HG03175 (cell line): Measurements from ENCODE around the gene PPME1.

ENCODE experiments used
- ATAC-seq: cut with Tn5 transposase; IDR thresholded peaks from one replicate; pipeline ENCODE4 v1.9.1; 2021; ENCODE audit warnings: mild to moderate bottlenecking, moderate library complexity; ENCODE audit not compliant: unreplicated experiment

The PPME1 gene

DNA sequence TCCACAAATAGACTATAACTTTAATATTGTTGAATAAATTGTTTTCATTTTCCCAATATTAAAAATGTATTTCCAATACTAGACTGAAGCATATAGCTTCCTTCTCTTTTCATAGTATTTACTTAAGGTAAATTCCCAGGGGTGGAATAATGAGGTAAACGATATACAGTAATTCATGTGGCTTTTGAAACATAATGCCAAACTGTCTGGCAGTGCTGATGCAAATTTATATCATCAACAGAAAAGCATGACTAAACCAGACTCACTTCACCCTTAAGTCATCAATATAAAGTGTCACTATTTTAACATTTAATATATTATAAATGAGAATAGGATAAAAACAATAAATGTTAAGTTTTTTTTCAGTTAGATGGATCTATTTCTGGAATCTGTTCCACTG lies 13.9 kb upstream of the PPME1 start:
- no peak for ATAC-seq

DNA sequence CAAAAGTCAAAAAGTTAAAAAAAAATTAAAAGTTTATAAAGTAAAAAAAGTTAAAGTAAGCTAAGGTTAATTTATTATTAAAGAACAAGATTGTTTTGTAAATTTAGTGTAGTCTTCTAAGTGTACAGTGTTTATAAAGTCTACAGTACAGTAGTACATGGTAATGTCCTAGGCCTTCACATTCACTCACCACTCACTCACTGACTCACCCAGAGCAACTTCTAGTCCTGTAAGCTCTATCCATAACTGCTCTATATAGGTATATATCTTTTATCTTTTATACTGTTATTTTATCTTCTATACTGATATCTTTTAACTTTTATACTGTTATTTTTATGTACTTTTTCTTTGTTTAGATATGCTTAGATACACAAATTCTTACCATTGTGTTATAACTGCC lies 11.4 kb upstream of the PPME1 start:
- ATAC-seq, result no peak

DNA sequence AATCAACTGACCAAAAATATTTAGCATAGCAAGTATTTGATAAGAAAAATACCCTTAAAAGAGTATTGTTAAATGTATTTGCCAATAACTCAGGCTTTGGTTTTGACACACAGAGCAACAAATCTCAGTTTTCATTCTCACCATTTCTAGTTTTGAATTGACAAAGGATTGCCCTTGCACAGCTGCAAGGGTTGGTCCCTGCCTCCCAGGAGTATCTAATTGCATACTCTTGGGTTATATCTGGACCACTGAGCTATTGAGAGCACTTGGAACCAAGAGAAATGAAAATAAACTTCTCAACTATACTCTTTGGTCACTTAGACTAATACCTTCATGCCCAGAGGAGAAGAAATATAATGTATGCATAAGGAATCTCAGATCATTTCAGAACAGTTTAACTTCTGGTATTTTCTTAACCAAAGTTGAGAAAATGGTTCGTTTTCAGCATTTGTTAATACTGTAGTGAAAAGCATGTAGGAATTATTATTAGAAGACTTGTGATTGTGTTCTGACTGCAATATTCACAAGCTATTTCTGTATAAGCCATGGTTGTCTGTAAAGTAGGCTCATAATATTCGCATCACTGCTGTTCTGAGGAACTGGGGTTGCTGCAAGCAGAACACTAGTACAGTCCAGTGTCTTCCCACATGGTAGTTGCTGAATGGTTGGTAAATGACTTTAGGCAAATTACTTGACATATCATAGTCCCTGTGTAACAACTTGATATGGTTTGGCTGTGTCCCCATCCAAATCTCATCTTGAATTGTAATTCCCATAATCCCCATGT lies 8.2 kb upstream of the PPME1 start:
- no peak for ATAC-seq

DNA sequence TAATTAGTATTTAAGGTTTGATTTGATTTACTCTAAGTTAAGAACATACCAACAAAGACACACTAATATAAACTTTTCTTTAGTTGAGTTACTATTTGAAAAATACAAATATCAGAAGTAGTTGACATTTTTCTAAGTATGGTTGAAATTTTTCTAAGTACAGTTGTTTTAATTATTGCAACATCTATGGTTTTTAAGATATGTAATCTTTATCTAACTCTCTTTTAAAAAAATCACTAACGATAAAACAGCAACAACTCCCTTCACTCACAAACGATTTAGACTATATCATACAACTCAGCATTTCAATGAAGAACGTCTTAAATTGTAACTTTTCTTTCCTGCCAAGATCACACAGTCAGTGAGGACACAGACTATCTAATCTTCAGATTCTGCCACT lies 2.3 kb upstream of the PPME1 start:
- no peak for ATAC-seq

DNA sequence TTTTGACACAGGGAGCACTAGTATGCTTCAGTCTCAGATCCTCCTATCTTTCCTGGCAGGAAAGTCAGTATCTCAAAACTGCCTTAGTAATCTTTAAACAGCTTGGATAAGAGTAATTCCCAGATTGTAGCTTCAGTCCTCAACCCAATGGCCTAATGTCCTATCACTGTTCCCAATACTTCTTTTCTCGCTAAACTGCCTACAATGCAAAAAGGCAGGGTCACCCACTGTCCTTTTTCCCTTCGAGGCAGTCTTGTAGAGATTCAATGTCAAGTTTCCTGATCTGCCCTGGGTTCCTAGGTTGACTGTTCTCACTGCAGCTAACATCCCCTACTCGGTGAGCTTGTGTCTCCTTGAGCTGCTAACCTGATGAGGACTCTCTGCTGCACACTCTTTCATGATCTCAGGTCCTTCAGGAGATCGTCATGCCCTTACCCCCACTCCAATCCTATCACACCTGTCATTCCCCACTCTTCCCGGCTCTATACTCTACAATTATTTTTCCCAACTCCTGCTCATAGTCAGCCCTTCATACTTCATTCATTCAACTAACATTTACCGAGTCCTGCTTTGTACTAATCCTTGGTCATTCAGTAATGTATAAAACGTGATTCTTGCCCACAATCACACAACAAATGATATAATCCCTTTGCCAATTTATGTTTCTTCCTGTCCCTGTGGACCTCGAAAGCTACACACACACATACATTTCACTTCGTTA lies 1.2 kb upstream of the PPME1 start:
- no peak for ATAC-seq

DNA sequence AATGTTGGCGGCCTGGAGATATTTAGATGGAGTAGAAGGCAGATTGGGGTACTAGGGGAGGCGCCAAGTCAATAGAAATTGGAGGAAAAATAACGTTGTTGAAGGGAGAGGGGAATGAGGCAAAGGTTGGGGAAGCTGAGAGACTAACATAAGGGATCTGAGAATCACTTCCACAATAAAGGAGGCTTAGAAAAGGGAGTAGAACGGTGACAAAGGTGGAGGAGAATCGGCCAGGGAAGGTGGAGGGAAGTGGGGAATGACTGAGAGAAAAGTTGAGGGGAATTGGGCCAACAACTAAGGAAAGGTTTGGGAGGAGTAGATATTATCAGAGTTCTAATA lies 510 bp downstream of the PPME1 start:
- no peak for ATAC-seq

DNA sequence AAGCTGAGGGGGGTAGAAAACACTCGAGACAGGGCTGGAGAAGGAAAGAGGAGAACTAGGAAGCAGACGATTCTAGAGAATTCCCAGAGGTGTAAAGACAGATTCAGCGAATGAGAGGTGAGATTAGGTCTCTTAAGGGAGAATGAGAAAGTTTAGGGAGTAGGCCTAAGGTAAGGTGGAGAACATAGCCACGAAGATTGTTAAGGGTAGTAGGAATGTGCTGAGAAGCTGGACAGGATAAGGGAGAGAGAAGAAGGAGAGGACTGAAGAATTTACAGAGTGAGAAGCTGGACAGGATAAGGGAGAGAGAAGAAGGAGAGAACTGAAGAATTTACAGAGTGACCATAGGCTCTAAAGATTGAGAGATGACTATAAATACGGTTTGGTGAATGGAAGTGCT lies 908 bp downstream of the PPME1 start:
- no peak for ATAC-seq

DNA sequence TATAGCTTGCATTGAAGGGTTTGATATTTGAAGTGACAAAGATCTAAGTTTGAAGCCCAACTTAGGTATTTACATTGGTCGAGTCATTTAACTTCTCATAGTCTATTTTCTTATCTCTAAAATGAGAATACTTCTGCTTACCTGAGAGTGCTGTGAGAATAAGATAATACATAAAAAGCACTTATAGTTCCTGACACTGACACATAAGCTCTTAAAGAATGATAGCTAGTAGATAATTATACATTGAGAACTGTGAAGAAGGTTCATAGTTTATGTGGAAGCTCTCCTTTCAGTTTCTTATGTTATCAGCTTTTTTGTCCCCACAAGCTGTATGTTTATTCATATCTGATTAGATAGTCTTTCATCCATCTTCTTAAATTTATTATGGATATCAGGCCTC lies 4.8 kb downstream of the PPME1 start:
- ATAC-seq, result no peak

DNA sequence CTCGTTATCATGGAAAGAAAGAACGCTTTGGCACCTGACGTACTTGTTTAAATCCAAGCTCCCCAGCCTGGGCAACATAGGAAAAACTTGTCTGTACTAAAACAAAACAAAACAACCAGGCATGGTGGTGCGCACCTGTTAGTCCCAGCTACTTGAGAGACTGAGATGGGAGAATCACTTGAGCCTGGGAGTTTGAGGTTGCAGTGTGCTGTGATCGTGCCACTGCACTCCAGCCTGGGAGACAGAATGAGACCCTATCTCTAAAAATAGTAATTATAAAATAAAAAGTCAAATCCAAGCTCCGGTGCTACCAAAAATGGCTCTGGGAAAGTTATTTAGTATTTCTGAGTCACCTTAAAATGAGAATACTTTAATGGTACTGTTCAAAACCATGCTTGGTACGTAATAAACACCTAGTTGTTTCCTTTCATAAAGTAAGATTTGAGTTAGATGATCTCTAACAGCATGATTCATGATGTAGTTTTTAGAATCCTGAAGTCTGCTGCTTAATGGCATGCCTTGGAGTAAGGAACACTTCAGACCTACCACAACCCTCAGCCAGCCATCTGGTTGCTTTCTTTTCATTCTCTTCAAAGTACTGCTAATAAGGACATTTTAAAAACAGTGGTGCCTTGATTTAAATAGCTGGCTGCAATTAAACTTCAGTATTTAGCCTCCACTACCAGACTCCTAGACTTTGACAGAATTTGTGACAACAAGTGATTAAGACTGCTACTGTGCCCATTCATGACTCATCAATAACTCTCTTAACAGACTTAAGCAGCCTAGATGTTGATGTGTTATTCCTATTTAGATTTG lies 8.4 kb downstream of the PPME1 start:
- no peak for ATAC-seq

DNA sequence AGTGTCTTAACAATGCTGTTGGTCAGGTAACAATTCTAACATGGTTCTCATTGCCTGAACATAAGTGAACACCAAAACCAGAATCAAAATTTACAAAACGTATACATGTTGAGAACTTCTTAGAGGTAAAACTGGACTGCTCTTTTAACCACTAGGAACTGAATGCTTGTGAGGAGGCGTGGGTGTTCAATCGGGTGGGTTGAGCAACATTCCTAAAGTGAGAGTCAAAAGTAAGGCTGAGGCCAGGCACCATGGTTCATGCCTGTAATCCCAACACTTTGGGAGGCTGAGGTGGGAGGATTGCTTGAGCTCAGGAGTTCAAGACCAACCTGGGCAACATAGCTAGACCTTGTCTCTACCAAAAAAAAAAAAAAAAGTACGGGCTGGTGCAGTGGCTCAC lies 11.5 kb downstream of the PPME1 start:
- ATAC-seq, result no peak

DNA sequence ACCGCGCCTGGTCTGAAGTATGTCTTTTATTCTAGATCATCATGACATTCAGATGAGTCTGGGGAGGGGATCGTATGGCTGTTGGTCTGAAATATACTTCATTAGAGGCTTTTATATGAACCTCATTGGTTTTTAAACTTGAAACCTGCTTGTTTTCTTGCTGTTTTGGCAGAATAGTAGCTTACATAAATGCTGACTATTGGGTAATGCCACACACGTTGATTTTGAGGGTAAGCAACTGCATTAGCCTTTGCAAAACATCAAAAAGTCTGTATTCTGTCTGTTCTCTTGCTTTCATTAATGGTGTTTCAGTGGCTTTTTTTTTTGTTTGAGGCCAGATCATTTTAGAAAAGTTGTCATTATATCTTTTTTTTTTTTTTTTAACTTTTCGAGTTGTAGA lies 14.2 kb downstream of the PPME1 start:
- no peak for ATAC-seq

DNA sequence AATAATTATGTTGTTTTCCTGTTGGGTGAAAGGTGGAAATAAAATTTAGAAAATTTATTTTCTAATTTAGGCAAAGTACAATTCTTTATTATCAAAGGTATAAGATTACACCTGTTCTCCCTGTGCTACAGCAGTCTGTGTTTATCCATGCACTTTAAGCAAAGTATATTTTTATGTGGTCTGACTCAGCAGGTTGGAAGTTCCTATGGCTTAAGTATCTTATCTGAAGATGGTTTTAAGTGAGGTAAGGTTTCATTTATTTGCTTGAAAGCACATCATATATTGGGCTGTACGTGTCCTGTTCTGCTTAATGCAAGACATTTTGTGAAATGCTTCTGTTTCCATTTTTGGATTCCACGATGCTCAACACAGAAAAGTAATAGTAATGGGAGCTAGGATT lies 14.6 kb downstream of the PPME1 start:
- no peak for ATAC-seq

DNA sequence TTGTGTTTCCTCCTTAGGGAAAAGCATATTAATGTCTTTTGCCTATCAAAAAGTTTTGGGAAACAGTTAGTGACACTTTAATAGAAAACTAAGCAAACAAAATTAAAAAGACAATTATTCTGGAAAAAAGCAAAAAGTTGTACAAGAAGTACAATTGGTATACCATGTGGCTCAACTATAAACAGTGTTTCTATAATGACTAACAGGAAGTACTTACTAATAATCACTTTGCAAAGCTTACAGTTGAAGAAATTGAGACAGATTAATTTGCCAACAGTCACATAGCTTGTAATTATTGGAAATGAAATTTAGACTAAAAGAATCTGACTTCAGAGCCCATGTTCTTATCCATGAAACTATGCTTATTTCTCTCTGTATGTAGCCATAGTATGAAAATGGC lies 24.7 kb downstream of the PPME1 start:
- ATAC-seq, result no peak

DNA sequence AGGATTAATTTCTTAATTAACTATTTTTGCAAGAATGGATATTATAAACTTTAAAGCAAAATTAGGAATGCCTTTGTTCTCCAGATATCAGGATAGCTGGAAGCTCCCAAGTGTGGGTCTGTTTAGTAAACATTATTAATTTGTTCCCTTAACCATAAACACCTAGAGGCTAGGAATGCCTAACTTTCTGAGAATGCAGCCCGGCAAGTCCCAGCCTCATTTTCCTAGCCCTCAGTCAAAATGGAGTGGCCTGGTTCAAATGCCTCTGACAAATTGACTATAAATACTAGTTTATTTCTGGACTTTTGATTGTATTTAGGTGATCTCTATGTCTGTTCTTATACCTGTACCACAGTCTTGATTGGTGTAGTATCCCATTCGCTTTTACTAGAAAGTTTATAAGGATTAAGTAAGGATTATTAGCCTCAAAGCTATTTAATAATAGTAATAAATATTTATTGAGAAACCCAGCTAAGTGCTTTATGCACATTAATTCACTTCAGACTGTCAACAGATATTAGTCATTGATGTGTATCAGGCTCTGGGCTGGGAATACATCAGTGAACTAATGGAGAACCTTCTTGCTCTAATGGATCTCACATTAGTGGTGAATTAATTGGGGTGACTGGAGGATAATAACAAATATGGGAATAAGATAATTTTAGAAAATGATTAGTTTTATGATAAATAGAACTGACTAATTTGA lies 25.8 kb downstream of the PPME1 start:
- no peak for ATAC-seq

DNA sequence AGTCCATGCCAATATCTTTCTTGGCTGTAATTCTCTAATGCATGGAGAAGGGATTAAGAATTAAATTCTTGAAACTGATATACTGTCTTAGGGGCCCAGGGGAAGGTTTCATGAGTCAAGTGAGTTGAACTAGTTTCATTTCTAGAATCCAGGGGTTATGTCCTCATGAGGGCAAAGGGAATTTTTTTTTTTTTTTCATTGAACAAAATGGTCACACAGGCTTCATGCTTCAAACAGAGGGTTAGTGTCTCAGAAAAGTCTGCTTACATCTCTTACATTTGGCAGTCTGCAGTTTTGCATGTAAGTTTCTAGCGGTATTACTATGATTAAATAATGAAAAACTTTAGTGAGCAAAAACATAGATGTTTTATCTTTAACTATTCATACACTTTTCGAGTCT lies 32.9 kb downstream of the PPME1 start:
- no peak for ATAC-seq

DNA sequence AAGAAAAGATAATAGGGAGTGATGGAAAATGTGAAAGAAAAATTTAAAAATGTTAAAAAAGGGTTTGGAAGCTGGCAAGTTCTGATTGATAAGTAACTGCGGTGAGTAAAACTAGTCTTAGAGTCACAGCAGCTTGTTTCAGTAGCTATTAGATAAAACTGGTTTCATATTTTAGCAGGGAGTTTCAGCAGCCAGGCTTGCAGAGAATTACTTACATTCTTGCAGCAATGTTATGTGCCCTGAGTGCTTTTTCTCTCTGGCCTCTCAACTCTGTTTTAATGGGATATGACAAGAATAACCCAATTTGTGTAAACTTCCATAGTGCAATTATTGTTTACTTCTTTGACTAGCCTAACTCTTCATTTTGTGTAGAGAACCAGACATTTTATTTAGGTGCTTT lies 33.6 kb downstream of the PPME1 start:
- no peak for ATAC-seq

DNA sequence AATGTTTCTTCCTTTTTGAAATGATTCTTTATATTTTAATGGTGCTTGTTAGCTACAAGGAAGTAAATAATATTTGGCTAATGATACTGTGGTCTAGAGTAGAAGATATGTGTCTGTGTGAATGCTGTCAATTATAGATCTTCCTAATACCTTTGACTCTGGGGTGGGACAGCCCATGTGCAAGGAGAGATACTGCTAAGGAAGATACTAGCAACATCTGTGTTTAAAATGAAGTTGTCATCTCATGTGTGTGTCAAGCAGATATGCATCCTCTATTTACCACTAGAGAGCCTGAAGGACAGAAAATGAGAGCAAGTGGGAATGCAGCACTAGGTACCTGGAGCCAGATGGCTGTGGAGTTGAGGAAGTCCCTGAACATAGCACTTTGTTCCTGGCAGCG lies 34.1 kb downstream of the PPME1 start:
- ATAC-seq, result no peak

DNA sequence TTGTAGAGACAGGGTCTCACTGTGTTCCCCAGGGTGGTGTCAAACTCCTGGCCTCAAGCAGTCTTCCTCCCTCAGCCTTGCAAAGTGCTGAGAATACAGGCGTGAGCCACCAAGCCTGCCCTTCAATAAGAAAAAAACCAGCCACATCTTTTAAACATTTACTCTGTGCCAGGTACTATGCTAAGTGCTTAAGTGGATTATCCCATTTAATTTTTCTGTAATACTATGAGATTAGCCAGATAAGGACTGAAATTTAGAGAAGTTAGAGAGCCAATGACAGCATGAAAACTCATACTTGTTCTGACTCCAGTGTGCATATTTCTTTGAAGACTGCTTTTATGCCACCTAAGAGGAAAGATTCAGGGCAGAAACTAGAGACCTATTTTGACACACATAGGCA lies 35.7 kb downstream of the PPME1 start:
- ATAC-seq, result no peak

DNA sequence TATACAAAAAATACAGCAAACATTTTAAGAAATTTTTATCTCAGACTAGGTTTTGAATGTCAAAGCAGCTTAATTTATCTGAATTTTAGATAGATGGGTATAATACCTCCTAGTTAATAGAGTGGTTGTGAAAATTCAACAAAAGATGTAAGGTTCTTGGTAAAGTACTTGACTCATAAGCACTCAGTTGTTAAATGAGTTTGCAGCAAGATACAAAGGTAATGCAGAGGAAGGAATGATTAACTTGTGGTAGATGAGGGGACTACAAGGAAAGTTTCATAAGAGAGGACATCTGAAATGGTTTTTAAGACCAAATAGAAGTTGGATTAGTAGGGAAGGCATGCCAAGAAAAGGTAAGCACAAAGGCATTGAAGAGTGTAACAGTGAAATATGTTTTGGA lies 37.4 kb downstream of the PPME1 start:
- ATAC-seq, result no peak

DNA sequence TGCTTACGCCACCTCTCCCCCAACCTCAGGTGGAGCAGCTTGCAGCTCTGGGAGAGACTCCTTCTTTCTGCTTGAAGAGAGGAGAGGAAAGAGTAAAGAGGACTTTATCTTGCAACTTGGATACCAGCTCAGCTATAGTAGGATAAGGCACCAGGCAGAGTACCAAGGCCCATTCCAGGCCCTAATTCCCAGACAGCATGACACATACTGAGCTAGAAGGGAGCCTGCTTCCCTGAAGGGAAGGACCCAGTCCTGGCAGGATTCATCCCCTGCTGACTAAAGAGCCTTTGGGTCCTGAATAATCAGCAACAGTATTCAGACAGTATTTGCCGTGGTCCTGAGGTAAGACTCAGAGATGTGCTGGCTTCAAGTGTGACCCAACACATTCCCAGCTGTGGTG lies 41.4 kb downstream of the PPME1 start:
- no peak for ATAC-seq

DNA sequence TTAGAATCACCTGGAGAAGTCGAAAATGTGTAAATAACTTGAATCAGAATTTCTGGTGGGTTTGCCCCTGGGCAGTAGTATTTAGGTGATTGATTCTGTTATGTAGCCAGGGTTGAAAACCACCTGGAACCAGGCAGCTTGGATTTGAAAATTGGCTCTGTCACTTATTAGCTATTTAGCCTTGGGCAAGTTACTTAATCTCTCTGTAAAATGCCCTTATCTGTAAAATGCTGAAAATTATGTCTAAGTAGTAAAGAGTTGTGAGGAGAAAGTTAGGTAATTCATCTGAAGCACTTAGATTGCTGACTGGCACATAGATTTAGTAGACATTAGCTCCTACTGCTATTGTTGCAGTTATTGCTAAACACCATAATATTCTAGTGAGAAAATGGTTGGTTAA lies 49.3 kb downstream of the PPME1 start:
- ATAC-seq, result no peak
